Activated CD8-positive, alpha-beta memory T cell treated with anti-CD3 and anti-CD28 coated beads for 36 hours (primary cell): ENCODE results near the gene BMPER. TPM values are rescaled to one million over a fixed set of nuclear protein-coding genes. Genes with fewer than 3 reads are reported as not detected.

Experiments
- CTCF ChIA-PET: fragments of 350-600 bp; sonication (Branson Sonifier 250); formaldehyde crosslinking; loops from one replicate; lab custom pipeline; 2021; ENCODE audit warnings: antibody characterized with exemption; lab: Charles Lee
- POLR2A ChIA-PET: fragments of 350-600 bp; sonication (Branson Sonifier 250); formaldehyde crosslinking; loops from one replicate; lab custom pipeline; 2021; ENCODE audit warnings: antibody characterized with exemption; lab: Charles Lee
- total RNA-seq, 2 experiments: library from RNA; stranded (reverse); gene quantifications; one replicate each; pipeline ENCODE4 v1.2.3, GENCODE V29; 2021

Gene BMPER
- total RNA-seq, 2 experiments from 2014 or later: not detected

GRCh38 chr7:34041707-34042106, 136.4 kb downstream of the BMPER start:
- POLR2A ChIA-PET: no interaction called here
- CTCF ChIA-PET: no interaction called here

GRCh38 chr7:34042406-34042805, 137.1 kb downstream of the BMPER start:
- ChIA-PET POLR2A (no interaction called here), CTCF (no interaction called here)

- POLR2A ChIA-PET: no interaction called here
- CTCF ChIA-PET: no interaction called here
These were observed 138.3 kb downstream of the BMPER start for GRCh38 chr7:34043461-34044305.

GRCh38 chr7:34044306-34044643, 138.9 kb downstream of the BMPER start:
- CTCF ChIA-PET: no interaction called here
- POLR2A ChIA-PET: no interaction called here

- ChIA-PET CTCF (no interaction called here), POLR2A (no interaction called here)
These were observed 139.5 kb downstream of the BMPER start for GRCh38 chr7:34044734-34045353.

GRCh38 chr7:34048445-34048844, 143.1 kb downstream of the BMPER start:
- ChIA-PET POLR2A (no interaction called here), CTCF (no interaction called here)

GRCh38 chr7:34054075-34054474, 148.7 kb downstream of the BMPER start:
- ChIA-PET POLR2A (no interaction called here), CTCF (no interaction called here)

- POLR2A ChIA-PET: no interaction called here
- CTCF ChIA-PET: no interaction called here
These were observed 151.8 kb downstream of the BMPER start for GRCh38 chr7:34057136-34057535.

- POLR2A ChIA-PET: no interaction called here
- CTCF ChIA-PET: no interaction called here
These were observed 152.6 kb downstream of the BMPER start for GRCh38 chr7:34057956-34058355.

- ChIA-PET CTCF (no interaction called here), POLR2A (no interaction called here)
These were observed 153.4 kb downstream of the BMPER start for GRCh38 chr7:34058801-34059135.

- CTCF ChIA-PET: no interaction called here
- POLR2A ChIA-PET: no interaction called here
These were observed 153.9 kb downstream of the BMPER start for GRCh38 chr7:34059136-34059828.

- CTCF ChIA-PET: no interaction called here
- POLR2A ChIA-PET: no interaction called here
These were observed 155.0 kb downstream of the BMPER start for GRCh38 chr7:34060196-34060947.

- ChIA-PET POLR2A (no interaction called here), CTCF (no interaction called here)
These were observed 155.8 kb downstream of the BMPER start for GRCh38 chr7:34061149-34061548.

- POLR2A ChIA-PET: no interaction called here
These were observed 157.0 kb downstream of the BMPER start for GRCh38 chr7:34062341-34062740.

GRCh38 chr7:34062826-34063225, 157.5 kb downstream of the BMPER start:
- ChIA-PET POLR2A (no interaction called here), CTCF (no interaction called here)

More at GRCh38 chr7:34062341-34062740, 157.0 kb downstream of the BMPER start:
- CTCF ChIA-PET: no interaction called here

GRCh38 chr7:34064519-34065158, 159.3 kb downstream of the BMPER start:
- ChIA-PET CTCF (no interaction called here), POLR2A (no interaction called here)

- ChIA-PET CTCF (no interaction called here), POLR2A (no interaction called here)
These were observed 161.1 kb downstream of the BMPER start for GRCh38 chr7:34066411-34066810.

GRCh38 chr7:34067005-34067778, 161.9 kb downstream of the BMPER start:
- POLR2A ChIA-PET: no interaction called here
- CTCF ChIA-PET: no interaction called here

- CTCF ChIA-PET: no interaction called here
- POLR2A ChIA-PET: no interaction called here
These were observed 164.3 kb downstream of the BMPER start for GRCh38 chr7:34069676-34070075.
